ENCODE data around the gene PPM1E. TPM values are rescaled to one million over a fixed set of nuclear protein-coding genes. Genes with fewer than 3 reads are reported as not detected.
"Not testable (repeated sequence)": the region's sequence is repeated elsewhere in the genome, so short reads cannot be mapped to it uniquely, and the experiment has no call there.

PPM1E gene
- total and polyA plus RNA-seq, 2 experiments from 2014 or later: not detected

GRCh38 chr17:58760248-58760647, 4.6 kb downstream of the PPM1E start:
- H3K4me1 ChIP-seq (ENCODE audit: insufficient read depth): 0 out of 2 replicates have a peak, but pooled peaks cover 6% of the 10 kb centered on the region
- no peaks in the 10 kb centered on the region for H3F3A ChIP-seq (ENCODE audit: insufficient read depth)
- no peak overlapping the region for H3K4me3 ChIP-seq
- no peak overlapping the region for H2AFZ ChIP-seq
- H3K9ac ChIP-seq: no peak overlapping the region
- H4K20me1 ChIP-seq (ENCODE audit: insufficient read depth): no peaks in the 10 kb centered on the region
- TF ChIP-seq EZH2 (IDR thresholded peaks at IDR 0.05; ENCODE audit: insufficient read depth, poor library complexity, severe bottlenecking) (no peak), EZH2phosphoT487 (IDR thresholded peaks at IDR 0.05; ENCODE audit: insufficient read depth, low read depth) (no peak)
- in situ Hi-C loops (cut with MboI): no loop called here
- H3K27ac ChIP-seq: no peak overlapping the region
- H3K4me2 ChIP-seq (ENCODE audit: unreplicated experiment): no peak overlapping the region
- no peaks in the 10 kb centered on the region for H3K36me3 ChIP-seq (ENCODE audit: low read depth)
- DNase-seq: no peak
- WGBS, 2 experiments (ENCODE audit: low coverage in 1 of 2, low lambda C conversion rate in 2 of 2, missing lambda C conversion rate in 2 of 2): 37 to 44% methylated on average over 2 of the region's 2 CpGs
- peaks cover 63% of the 10 kb centered on the region for H3K27me3 ChIP-seq (replicated peaks; ENCODE audit: insufficient read depth)
- no peaks in the 10 kb centered on the region for H3K9me3 ChIP-seq (ENCODE audit: low read depth)
- no peaks in the 10 kb centered on the region for H3K79me2 ChIP-seq (ENCODE audit: insufficient read depth)
- no peaks in the 10 kb centered on the region for H3K9me2 ChIP-seq (ENCODE audit: insufficient read depth)

GRCh38 chr17:58763263-58763662, 7.6 kb downstream of the PPM1E start:
- Histone ChIP-seq H2AFZ (no peak overlapping the region), H3F3A (ENCODE audit: insufficient read depth) (no peaks in the 10 kb centered on the region), H4K20me1 (ENCODE audit: insufficient read depth) (no peaks in the 10 kb centered on the region), H3K9ac (no peak overlapping the region), H3K79me2 (ENCODE audit: insufficient read depth) (no peaks in the 10 kb centered on the region), H3K9me2 (ENCODE audit: insufficient read depth) (no peaks in the 10 kb centered on the region), H3K4me3 (no peak overlapping the region), H3K27ac (no peak overlapping the region), H3K27me3 (replicated peaks; ENCODE audit: insufficient read depth) (peaks cover 35% of the 10 kb centered on the region), H3K9me3 (ENCODE audit: low read depth) (no peaks in the 10 kb centered on the region), H3K36me3 (ENCODE audit: low read depth) (no peaks in the 10 kb centered on the region), H3K4me2 (ENCODE audit: unreplicated experiment) (no peak overlapping the region), H3K4me1 (ENCODE audit: insufficient read depth) (no peaks in the 10 kb centered on the region)
- no peak for DNase-seq
- in situ Hi-C loops (cut with MboI): no loop called here
- TF ChIP-seq EZH2 (IDR thresholded peaks at IDR 0.05; ENCODE audit: insufficient read depth, poor library complexity, severe bottlenecking): no peak
- TF ChIP-seq EZH2phosphoT487 (IDR thresholded peaks at IDR 0.05; ENCODE audit: insufficient read depth, low read depth): no peak
- 11 to 25% methylated on average over 1 of the region's 1 CpG for WGBS, 2 experiments (ENCODE audit: low coverage in 1 of 2, low lambda C conversion rate in 2 of 2, missing lambda C conversion rate in 2 of 2)

GRCh38 chr17:58764373-58764772, 8.7 kb downstream of the PPM1E start:
- Histone ChIP-seq H3K4me3 (no peak overlapping the region), H3K4me2 (ENCODE audit: unreplicated experiment) (no peak overlapping the region), H3K9ac (no peak overlapping the region), H4K20me1 (ENCODE audit: insufficient read depth) (no peaks in the 10 kb centered on the region), H3K4me1 (ENCODE audit: insufficient read depth) (no peaks in the 10 kb centered on the region), H3K9me2 (ENCODE audit: insufficient read depth) (no peaks in the 10 kb centered on the region), H3K27me3 (replicated peaks; ENCODE audit: insufficient read depth) (peaks cover 28% of the 10 kb centered on the region), H3K9me3 (ENCODE audit: low read depth) (no peaks in the 10 kb centered on the region), H3F3A (ENCODE audit: insufficient read depth) (no peaks in the 10 kb centered on the region), H3K27ac (no peak overlapping the region), H2AFZ (no peak overlapping the region), H3K36me3 (ENCODE audit: low read depth) (no peaks in the 10 kb centered on the region), H3K79me2 (ENCODE audit: insufficient read depth) (no peaks in the 10 kb centered on the region)
- TF ChIP-seq EZH2 (IDR thresholded peaks at IDR 0.05; ENCODE audit: insufficient read depth, poor library complexity, severe bottlenecking) (no peak), EZH2phosphoT487 (IDR thresholded peaks at IDR 0.05; ENCODE audit: insufficient read depth, low read depth) (no peak)
- WGBS, 2 experiments (ENCODE audit: low coverage in 1 of 2, low lambda C conversion rate in 2 of 2, missing lambda C conversion rate in 2 of 2): 45 to 58% methylated on average over 5 of the region's 5 CpGs
- no peak for DNase-seq
- in situ Hi-C loops (cut with MboI): no loop called here

GRCh38 chr17:58778482-58778881, 22.8 kb downstream of the PPM1E start:
- H3K36me3 ChIP-seq (ENCODE audit: low read depth); DNase-seq; H3K9ac ChIP-seq; H3K27ac ChIP-seq; H3K4me3 ChIP-seq; H3K4me2 ChIP-seq (ENCODE audit: unreplicated experiment); H3K9me2 ChIP-seq (ENCODE audit: insufficient read depth); H3K4me1 ChIP-seq (ENCODE audit: insufficient read depth); H4K20me1 ChIP-seq (ENCODE audit: insufficient read depth); H2AFZ ChIP-seq; H3F3A ChIP-seq (ENCODE audit: insufficient read depth); in situ Hi-C loops (cut with MboI); H3K79me2 ChIP-seq (ENCODE audit: insufficient read depth); H3K9me3 ChIP-seq (ENCODE audit: low read depth); H3K27me3 ChIP-seq (replicated peaks; ENCODE audit: insufficient read depth): not testable (repeated sequence)
- WGBS, 2 experiments (ENCODE audit: low coverage in 1 of 2, low lambda C conversion rate in 2 of 2, missing lambda C conversion rate in 2 of 2): 41 to 51% methylated on average over 5 of the region's 5 CpGs

- in situ Hi-C loops (cut with MboI): no loop called here
- Histone ChIP-seq H3K4me1 (ENCODE audit: insufficient read depth) (no peaks in the 10 kb centered on the region), H3F3A (ENCODE audit: insufficient read depth) (no peaks in the 10 kb centered on the region), H3K27me3 (replicated peaks; ENCODE audit: insufficient read depth) (no peaks in the 10 kb centered on the region), H3K27ac (no peak overlapping the region), H4K20me1 (ENCODE audit: insufficient read depth) (no peaks in the 10 kb centered on the region), H3K9me2 (ENCODE audit: insufficient read depth) (no peaks in the 10 kb centered on the region), H3K79me2 (ENCODE audit: insufficient read depth) (no peaks in the 10 kb centered on the region), H3K4me2 (ENCODE audit: unreplicated experiment) (no peak overlapping the region), H3K9ac (no peak overlapping the region), H3K36me3 (ENCODE audit: low read depth) (no peaks in the 10 kb centered on the region), H2AFZ (no peak overlapping the region), H3K4me3 (no peak overlapping the region), H3K9me3 (ENCODE audit: low read depth) (no peaks in the 10 kb centered on the region)
- no peak for DNase-seq
- 9 to 14% methylated on average over 1 of the region's 1 CpG for WGBS, 2 experiments (ENCODE audit: low coverage in 1 of 2, low lambda C conversion rate in 2 of 2, missing lambda C conversion rate in 2 of 2)
- no peak for TF ChIP-seq EZH2 (IDR thresholded peaks at IDR 0.05; ENCODE audit: insufficient read depth, poor library complexity, severe bottlenecking)
Measured at GRCh38 chr17:58779446-58779845, 23.8 kb downstream of the PPM1E start.
